ENCODE measurements around the gene SMIM36.

SMIM36 gene

DNA sequence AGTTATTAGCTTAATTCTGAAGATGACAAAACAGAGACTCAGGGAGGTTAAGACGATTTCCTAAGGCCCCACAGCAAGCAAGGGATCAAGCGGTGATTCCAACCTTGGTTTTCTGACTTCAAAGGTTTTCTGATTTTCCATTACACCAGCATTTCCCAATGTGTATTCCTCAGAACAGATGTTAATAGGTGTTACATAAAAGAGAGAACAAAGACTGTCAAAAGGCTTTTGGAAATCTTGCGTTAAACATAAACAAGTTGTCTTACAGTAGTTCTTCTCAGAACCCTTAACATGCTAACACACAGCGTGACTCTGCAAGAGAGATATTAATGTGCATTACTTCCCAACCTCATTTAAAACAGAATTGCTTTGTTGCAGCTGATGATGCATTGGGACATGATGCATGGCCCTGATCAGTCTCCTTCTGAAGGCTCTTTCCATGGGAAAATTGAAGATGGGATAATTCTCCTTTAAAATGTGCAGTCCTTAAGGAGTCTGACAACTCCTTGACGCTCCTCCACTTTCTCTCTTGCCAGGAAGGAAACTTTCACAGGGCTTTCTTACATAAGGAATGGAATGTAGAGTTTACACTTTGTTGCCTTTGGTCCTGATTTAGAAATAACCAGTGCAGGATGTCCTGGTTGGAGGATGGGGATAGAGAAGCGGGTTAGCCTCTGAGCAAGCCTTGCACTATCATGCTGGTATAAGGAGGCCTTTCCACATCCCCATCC, 68.1 kb downstream of the SMIM36 start:
- TF ChIP-seq, protein P1, sequence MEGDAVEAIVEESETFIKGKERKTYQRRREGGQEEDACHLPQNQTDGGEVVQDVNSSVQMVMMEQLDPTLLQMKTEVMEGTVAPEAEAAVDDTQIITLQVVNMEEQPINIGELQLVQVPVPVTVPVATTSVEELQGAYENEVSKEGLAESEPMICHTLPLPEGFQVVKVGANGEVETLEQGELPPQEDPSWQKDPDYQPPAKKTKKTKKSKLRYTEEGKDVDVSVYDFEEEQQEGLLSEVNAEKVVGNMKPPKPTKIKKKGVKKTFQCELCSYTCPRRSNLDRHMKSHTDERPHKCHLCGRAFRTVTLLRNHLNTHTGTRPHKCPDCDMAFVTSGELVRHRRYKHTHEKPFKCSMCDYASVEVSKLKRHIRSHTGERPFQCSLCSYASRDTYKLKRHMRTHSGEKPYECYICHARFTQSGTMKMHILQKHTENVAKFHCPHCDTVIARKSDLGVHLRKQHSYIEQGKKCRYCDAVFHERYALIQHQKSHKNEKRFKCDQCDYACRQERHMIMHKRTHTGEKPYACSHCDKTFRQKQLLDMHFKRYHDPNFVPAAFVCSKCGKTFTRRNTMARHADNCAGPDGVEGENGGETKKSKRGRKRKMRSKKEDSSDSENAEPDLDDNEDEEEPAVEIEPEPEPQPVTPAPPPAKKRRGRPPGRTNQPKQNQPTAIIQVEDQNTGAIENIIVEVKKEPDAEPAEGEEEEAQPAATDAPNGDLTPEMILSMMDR (IDR thresholded peaks at IDR 0.05; ENCODE audit: low read depth, low read length): no peak
- Histone ChIP-seq H3K4me1 (peaks cover 23% of the 10 kb centered on the region), H3K36me3 (no peaks in the 10 kb centered on the region), H3K4me3 (ENCODE audit: low read depth, low read length) (no peak overlapping the region), H3K9me3 (no peaks in the 10 kb centered on the region), H3K27me3 (no peaks in the 10 kb centered on the region)
- DNase-seq: no peak

DNA sequence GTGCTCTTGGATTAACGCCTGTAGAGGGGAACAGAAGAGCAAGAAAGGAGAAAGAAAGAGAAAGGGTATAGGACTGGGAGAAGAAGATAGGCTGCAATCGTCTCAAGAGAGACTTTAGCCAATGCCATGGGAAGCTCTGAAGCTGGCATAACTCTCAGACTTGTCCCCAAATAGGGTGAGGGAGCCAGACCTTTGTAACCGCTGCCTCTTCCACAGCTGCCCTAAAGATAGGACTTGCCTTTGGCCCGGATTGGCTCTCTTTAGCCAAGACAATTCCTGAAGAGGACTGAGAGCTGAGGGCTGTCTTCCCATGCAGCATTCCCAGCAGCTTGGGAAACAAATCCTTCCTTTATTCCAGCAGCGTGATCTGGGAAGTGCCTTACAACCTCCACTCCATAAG, 68.8 kb downstream of the SMIM36 start:
- Histone ChIP-seq H3K27me3 (no peaks in the 10 kb centered on the region), H3K4me3 (ENCODE audit: low read depth, low read length) (no peak overlapping the region), H3K9me3 (no peaks in the 10 kb centered on the region), H3K36me3 (no peaks in the 10 kb centered on the region), H3K4me1 (peaks cover 23% of the 10 kb centered on the region)
- no peak for DNase-seq
- TF ChIP-seq, protein P1 (IDR thresholded peaks at IDR 0.05; ENCODE audit: low read depth, low read length): no peak

DNA sequence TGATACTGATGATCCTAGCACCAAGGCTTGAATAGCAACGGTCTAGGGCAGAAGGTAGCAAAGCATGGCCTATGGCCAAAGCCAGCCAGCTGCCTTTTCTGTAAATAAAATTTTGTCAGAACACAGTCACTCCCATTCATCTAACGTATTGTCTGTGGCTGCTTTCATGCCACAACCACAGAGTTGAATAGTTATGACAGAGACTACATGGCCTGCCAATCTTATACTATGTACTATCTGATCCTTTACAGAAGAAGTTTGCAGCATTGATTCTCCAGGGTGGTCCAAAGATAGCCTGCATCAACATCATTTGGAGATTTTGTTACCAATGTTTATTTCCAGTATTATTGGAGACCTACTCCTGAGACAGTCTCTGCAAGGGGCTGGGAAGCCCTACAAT, 69.7 kb downstream of the SMIM36 start:
- no peaks in the 10 kb centered on the region for H3K36me3 ChIP-seq
- no peak overlapping the region for H3K4me3 ChIP-seq (ENCODE audit: low read depth, low read length)
- H3K4me1 ChIP-seq: peaks cover 23% of the 10 kb centered on the region
- TF ChIP-seq, protein P1 (IDR thresholded peaks at IDR 0.05; ENCODE audit: low read depth, low read length): no peak
- no peaks in the 10 kb centered on the region for H3K27me3 ChIP-seq
- H3K9me3 ChIP-seq: no peaks in the 10 kb centered on the region
- no peak for DNase-seq

DNA sequence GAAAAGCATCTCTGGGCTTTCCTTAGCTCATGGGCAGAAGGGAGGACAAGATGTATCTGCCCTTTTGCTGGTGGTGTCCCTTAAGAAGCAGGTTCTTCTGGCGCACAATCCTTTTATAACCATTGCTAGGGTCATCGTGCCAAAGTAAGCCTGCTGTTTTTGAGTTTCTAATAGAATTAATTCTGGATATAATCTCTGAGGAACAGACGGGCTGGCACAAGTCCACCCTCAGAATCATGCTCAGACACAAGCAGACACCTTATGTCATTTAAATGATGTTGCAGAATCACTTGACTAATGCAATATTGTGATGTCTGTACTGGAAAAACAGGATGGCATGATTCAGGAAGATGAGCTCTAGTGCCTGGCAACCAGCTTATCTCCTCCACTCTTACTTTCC, 70.9 kb downstream of the SMIM36 start:
- Histone ChIP-seq H3K27me3 (no peaks in the 10 kb centered on the region), H3K9me3 (no peaks in the 10 kb centered on the region), H3K4me3 (ENCODE audit: low read depth, low read length) (peak overlapping the region; percentile 29), H3K4me1 (peaks cover 23% of the 10 kb centered on the region), H3K36me3 (no peaks in the 10 kb centered on the region)
- DNase-seq: peak; percentile 74
- TF ChIP-seq, protein P1 (IDR thresholded peaks at IDR 0.05; ENCODE audit: low read depth, low read length): no peak

DNA sequence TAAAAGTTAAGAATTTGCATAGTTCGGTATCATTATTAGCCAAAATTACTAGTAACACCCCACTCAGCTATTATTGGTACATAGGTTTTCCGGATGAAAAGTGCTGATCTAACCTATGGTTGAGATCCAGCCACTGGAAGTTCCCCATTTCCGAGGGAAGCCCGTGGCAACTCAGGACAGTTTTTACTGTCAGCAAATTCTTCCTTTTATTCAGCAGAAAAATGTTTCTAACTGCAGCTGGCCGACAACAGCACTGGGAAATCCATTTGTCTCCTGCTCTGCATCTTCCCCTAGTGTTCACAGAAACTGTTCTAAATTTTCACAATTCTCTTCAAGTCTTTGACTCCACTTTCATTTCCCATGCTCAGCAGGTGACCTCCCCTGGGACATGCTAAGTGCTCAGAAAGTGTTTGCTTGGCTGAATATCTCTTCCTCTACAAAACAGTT, 74.1 kb downstream of the SMIM36 start:
- TF ChIP-seq, protein P1 (IDR thresholded peaks at IDR 0.05; ENCODE audit: low read depth, low read length): no peak
- no peaks in the 10 kb centered on the region for H3K9me3 ChIP-seq
- H3K36me3 ChIP-seq: no peaks in the 10 kb centered on the region
- no peaks in the 10 kb centered on the region for H3K27me3 ChIP-seq
- peaks cover 28% of the 10 kb centered on the region for H3K4me1 ChIP-seq
- DNase-seq: no peak
- H3K4me3 ChIP-seq (ENCODE audit: low read depth, low read length): no peak overlapping the region

Measured in BE2C (cell line).